ENCODE results near the gene KCTD13. TPM values are rescaled to one million over a fixed set of nuclear protein-coding genes. Genes with fewer than 3 reads are reported as not detected.
"Not testable (repeated sequence)": the region's sequence is repeated elsewhere in the genome, so short reads cannot be mapped to it uniquely, and the experiment has no call there.

Gene KCTD13
- total RNA-seq, 1 experiment from 2014 or later, result 40.7 TPM

- no peak for TF ChIP-seq REST (IDR thresholded peaks at IDR 0.05; ENCODE audit: low read depth)
- TF ChIP-seq SRF (IDR thresholded peaks at IDR 0.05; ENCODE audit: low read depth), result peak; percentile 51; the same call in 1 of the 2 replicates
- TF ChIP-seq POLR2AphosphoS5 (IDR thresholded peaks at IDR 0.05; ENCODE audit: low read depth, low read length), result peak; percentile 81
- peak; percentile 87 for TF ChIP-seq SIN3A (IDR thresholded peaks at IDR 0.05; ENCODE audit: low read depth)
- TF ChIP-seq EZH2 (IDR thresholded peaks at IDR 0.05), result no peak
- TF ChIP-seq POLR2A (IDR thresholded peaks at IDR 0.05; ENCODE audit: borderline replicate concordance, extremely low read depth, insufficient read depth, insufficient read length), result peak; percentile 19
These were observed 18.1 kb upstream of the KCTD13 start (continued) for GRCh38 chr16:29943846-29944799.

GRCh38 chr16:29940656-29941055 lies 14.6 kb upstream of the KCTD13 start:
- ChIA-PET CTCF (no interaction called here), RAD21 (ENCODE audit: low non-redundant PET in 1 of 2, low total read pairs in 2 of 2, uncharacterized antibody in 2 of 2, unreplicated experiment in 2 of 2) (no interaction called here), POLR2A (no interaction called here)
- Histone ChIP-seq H3K4me3 (replicated peaks in 1 of 2; ENCODE audit: low read depth in 1 of 2, low read length in 2 of 2) (no peak overlapping the region), H3K9ac (ENCODE audit: low read length) (no peak overlapping the region), H3K9me3 (ENCODE audit: control insufficient read depth in 1 of 2, insufficient read depth in 1 of 2, low read depth in 1 of 2, low read length in 2 of 2) (no peaks in the 10 kb centered on the region), H3K27me3 (ENCODE audit: insufficient read depth, low read length) (no peaks in the 10 kb centered on the region), H3K4me1 (ENCODE audit: control insufficient read depth in 1 of 2, insufficient read depth in 2 of 2, low read length in 2 of 2) (peaks cover 25 to 33% of the 10 kb centered on the region in 2 experiments), H3K79me2 (ENCODE audit: insufficient read depth, low read length) (no peaks in the 10 kb centered on the region), H3K36me3 (ENCODE audit: control insufficient read depth in 1 of 2, insufficient read depth in 2 of 2, low read length in 2 of 2) (no peaks in the 10 kb centered on the region), H3K27ac (ENCODE audit: low read depth, low read length) (no peak overlapping the region), H3K4me2 (ENCODE audit: low read length) (no peak overlapping the region), H4K20me1 (ENCODE audit: insufficient read depth) (no peaks in the 10 kb centered on the region), H2AFZ (ENCODE audit: low read depth, low read length, poor library complexity, severe bottlenecking) (no peak overlapping the region), H3K9me2 (ENCODE audit: insufficient read depth) (no peaks in the 10 kb centered on the region)
- DNase-seq (ENCODE audit: low read depth, low spot score) (no peak), ATAC-seq (no peak)
- no TSS peak for BruUV-seq (replicated peaks)
- TF ChIP-seq ZFX (IDR thresholded peaks at IDR 0.05) (no peak), EZH2phosphoT487 (IDR thresholded peaks at IDR 0.05; ENCODE audit: borderline replicate concordance) (no peak), FOSL1 (IDR thresholded peaks at IDR 0.05; ENCODE audit: low read depth) (no peak)
- intact Hi-C loops (cut with micrococcal nuclease), result no loop called here

- POLR2A ChIA-PET; RAD21 ChIA-PET (ENCODE audit: low non-redundant PET in 1 of 2, low total read pairs in 2 of 2, uncharacterized antibody in 2 of 2, unreplicated experiment in 2 of 2); H3K9me3 ChIP-seq (ENCODE audit: control insufficient read depth in 1 of 2, insufficient read depth in 1 of 2, low read depth in 1 of 2, low read length in 2 of 2); H3K4me3 ChIP-seq (replicated peaks in 1 of 2; ENCODE audit: low read depth in 1 of 2, low read length in 2 of 2); H3K27me3 ChIP-seq (ENCODE audit: insufficient read depth, low read length); CTCF ChIA-PET; H3K9ac ChIP-seq (ENCODE audit: low read length); H3K36me3 ChIP-seq (ENCODE audit: control insufficient read depth in 1 of 2, insufficient read depth in 2 of 2, low read length in 2 of 2); H4K20me1 ChIP-seq (ENCODE audit: insufficient read depth); H3K9me2 ChIP-seq (ENCODE audit: insufficient read depth); H3K27ac ChIP-seq (ENCODE audit: low read depth, low read length); ATAC-seq; H3K4me1 ChIP-seq (ENCODE audit: control insufficient read depth in 1 of 2, insufficient read depth in 2 of 2, low read length in 2 of 2); DNase-seq (ENCODE audit: low read depth, low spot score); H3K79me2 ChIP-seq (ENCODE audit: insufficient read depth, low read length); BruUV-seq (replicated peaks); intact Hi-C loops (cut with micrococcal nuclease); H3K4me2 ChIP-seq (ENCODE audit: low read length); H2AFZ ChIP-seq (ENCODE audit: low read depth, low read length, poor library complexity, severe bottlenecking): not testable (repeated sequence)
These were observed 5.7 kb upstream of the KCTD13 start for GRCh38 chr16:29931750-29932149.

Measured in HCT116 (cell line).